Tibial artery (tissue), 4 donors: Measurements from ENCODE around the gene ZIM2.

ENCODE experiments used
- DNase-seq, 2 donors: peaks; one replicate each; pipeline ENCODE4 v3.0.0-alpha.2; 2019
- H3K27ac ChIP-seq, 2 donors: fragments of 200-600 bp; sonication (generic) in 1 of 2; 1 replicate in 1 of 2; 2 replicates in 1 of 2; pipeline ENCODE4 v1.5.1; 2018 to 2019; ENCODE audit warnings: mild to moderate bottlenecking in 1 of 2
- H3K27me3 ChIP-seq, 2 donors: fragments of 200-600 bp; sonication (generic) in 1 of 2; one replicate each; pipeline versions ENCODE4 v1.5.1 to v1.6.0; 2016 to 2019
- H3K36me3 ChIP-seq, 3 donors: fragments of 200-600 bp; sonication (generic) in 2 of 3; one replicate each; pipeline ENCODE4 v1.5.1; 2016 to 2019; ENCODE audit warnings: mild to moderate bottlenecking in 2 of 3
- H3K4me1 ChIP-seq, 4 donors: fragments of 200-600 bp; sonication (generic) in 2 of 4; 1 replicate in 3 of 4; 2 replicates in 1 of 4; pipeline ENCODE4 v1.5.1; 2016 to 2019
- H3K4me3 ChIP-seq, 2 donors: fragments of 200-600 bp; sonication (generic) in 1 of 2; 1 replicate in 1 of 2; 2 replicates in 1 of 2; pipeline ENCODE4 v1.5.1; 2018 to 2019; ENCODE audit warnings: mild to moderate bottlenecking in 2 of 2
- H3K9me3 ChIP-seq, 3 donors: fragments of 200-600 bp; sonication (generic) in 1 of 3; one replicate each; pipeline ENCODE4 v1.5.1; 2016 to 2019
- CTCF ChIP-seq, 2 experiments: fragments of 200-600 bp in 1 of 2; fragments of 450-650 bp in 1 of 2; IDR thresholded peaks; one replicate each; pipeline ENCODE4 v1.5.1; 2017 to 2019; ENCODE audit warnings: antibody characterized with exemption in 2 of 2, mild to moderate bottlenecking in 1 of 2, moderate library complexity in 1 of 2
- intact Hi-C: fragments of 100-400 bp; cut with DNase I; formaldehyde crosslinking; loops from one replicate; pipeline ENCODE4 v1.15.0; 2023; ENCODE audit warnings: low total_unique reads

ZIM2 gene

GRCh38 chr19:56732976-56733375, 107.5 kb downstream of the ZIM2 start:
- no peak for DNase-seq
- intact Hi-C loops: no loop called here
- TF ChIP-seq CTCF (IDR thresholded peaks at IDR 0.05): no peak
- no peaks in the 10 kb centered on the region for H3K4me1 ChIP-seq
- H3K36me3 ChIP-seq: peaks cover 0 to 3% (median 0%) of the 10 kb centered on the region in 3 donors
- peaks cover 0 to 19% (median 4%) of the 10 kb centered on the region in 3 donors for H3K9me3 ChIP-seq
- H3K27ac ChIP-seq: no peak overlapping the region
- no peaks in the 10 kb centered on the region for H3K27me3 ChIP-seq
- H3K4me3 ChIP-seq: no peak overlapping the region

DNA sequence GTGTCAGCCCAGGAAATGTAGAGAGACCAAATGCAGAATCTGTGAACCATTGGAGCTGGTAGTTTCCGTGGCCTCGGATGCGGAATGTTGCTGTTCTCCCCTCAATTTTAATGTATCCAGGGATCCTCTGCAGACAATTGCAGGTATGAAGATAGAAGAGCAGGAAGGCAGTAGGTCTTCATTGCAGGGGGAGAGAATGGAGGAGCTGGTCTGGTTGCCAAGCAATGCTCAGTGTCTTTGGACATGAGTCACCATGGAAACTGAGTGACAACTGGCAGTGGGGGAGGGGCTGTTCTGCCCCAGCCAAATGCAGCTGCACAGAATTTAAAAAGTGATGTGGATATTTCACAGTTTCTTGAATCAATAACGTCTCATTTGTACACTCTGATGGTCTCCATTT, 112.8 kb downstream of the ZIM2 start:
- Histone ChIP-seq H3K4me3 (no peak overlapping the region), H3K27ac (no peak overlapping the region), H3K9me3 (peaks cover 0 to 39% (median 0%) of the 10 kb centered on the region in 3 donors), H3K4me1 (no peaks in the 10 kb centered on the region), H3K27me3 (no peaks in the 10 kb centered on the region), H3K36me3 (peaks cover 0 to 3% (median 3%) of the 10 kb centered on the region in 3 donors)
- no peak for DNase-seq
- intact Hi-C loops: no loop called here
- no peak for TF ChIP-seq CTCF (IDR thresholded peaks at IDR 0.05)

DNA sequence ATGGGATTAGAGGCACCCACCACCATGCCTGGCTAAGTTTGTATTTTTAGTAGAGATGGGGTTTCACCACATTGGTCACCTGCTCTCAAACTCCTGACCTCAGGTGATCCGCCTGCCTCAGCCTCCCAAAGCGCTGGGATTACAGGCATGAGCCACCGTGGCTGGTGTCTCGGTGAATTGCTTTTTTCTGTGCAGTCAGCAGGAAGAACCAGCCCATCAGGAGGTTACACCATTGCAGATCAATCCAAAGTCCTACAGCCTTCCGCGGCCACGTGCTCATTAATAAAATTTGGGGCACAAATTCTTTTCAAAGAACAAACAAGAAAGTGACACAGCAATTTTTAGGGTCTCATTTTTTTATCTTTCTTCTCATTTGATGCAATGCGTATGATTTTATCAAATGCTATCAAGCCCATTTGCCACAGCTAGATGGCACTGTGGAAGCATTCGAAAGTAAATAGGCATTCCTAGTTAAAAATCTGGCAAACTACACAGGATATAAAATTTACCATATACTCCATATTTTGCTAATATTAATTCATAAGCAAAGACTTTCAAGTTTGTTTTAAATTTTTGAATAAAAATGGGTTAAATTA, 114.6 kb downstream of the ZIM2 start:
- H3K4me3 ChIP-seq: no peak overlapping the region
- no peak overlapping the region for H3K27ac ChIP-seq
- H3K9me3 ChIP-seq: peaks cover 0 to 33% (median 0%) of the 10 kb centered on the region in 3 donors
- intact Hi-C loops: no loop called here
- H3K27me3 ChIP-seq: no peaks in the 10 kb centered on the region
- H3K36me3 ChIP-seq: peaks cover 0 to 3% (median 3%) of the 10 kb centered on the region in 3 donors
- DNase-seq: no peak
- no peak for TF ChIP-seq CTCF (IDR thresholded peaks at IDR 0.05)
- no peaks in the 10 kb centered on the region for H3K4me1 ChIP-seq
